Activated naive CD4-positive, alpha-beta T cell treated with anti-CD3 and anti-CD28 coated beads, Interleukin-2, amount 50 U/mL, for 24 hours (primary cell): ENCODE measurements around the gene HMCN1.

Source experiments
- H3K27ac Mint-ChIP-seq: one replicate; pipeline ENCODE4 v1.8.0; 2021; ENCODE audit warnings: mild to moderate bottlenecking, mixed read lengths
- H3K27me3 Mint-ChIP-seq: one replicate; pipeline ENCODE4 v1.8.0; 2021; ENCODE audit warnings: mixed read lengths
- H3K36me3 Mint-ChIP-seq: one replicate; pipeline ENCODE4 v1.8.0; 2021; ENCODE audit warnings: mixed read lengths
- H3K4me1 Mint-ChIP-seq: one replicate; pipeline ENCODE4 v1.8.0; 2021; ENCODE audit warnings: mixed read lengths
- H3K4me3 Mint-ChIP-seq: one replicate; pipeline ENCODE4 v1.8.0; 2021; ENCODE audit warnings: mild to moderate bottlenecking, mixed read lengths
- H3K9me3 Mint-ChIP-seq: one replicate; pipeline ENCODE4 v1.8.0; 2021; ENCODE audit warnings: mixed read lengths

HMCN1 gene

GRCh38 chr1:186055846-186056245, 321.7 kb downstream of the HMCN1 start:
- Mint-ChIP-seq H3K27me3 (no peaks in the 10 kb centered on the region), H3K36me3 (no peaks in the 10 kb centered on the region), H3K4me3 (no peak overlapping the region), H3K27ac (no peak overlapping the region), H3K4me1 (no peaks in the 10 kb centered on the region), H3K9me3 (no peaks in the 10 kb centered on the region)

DNA sequence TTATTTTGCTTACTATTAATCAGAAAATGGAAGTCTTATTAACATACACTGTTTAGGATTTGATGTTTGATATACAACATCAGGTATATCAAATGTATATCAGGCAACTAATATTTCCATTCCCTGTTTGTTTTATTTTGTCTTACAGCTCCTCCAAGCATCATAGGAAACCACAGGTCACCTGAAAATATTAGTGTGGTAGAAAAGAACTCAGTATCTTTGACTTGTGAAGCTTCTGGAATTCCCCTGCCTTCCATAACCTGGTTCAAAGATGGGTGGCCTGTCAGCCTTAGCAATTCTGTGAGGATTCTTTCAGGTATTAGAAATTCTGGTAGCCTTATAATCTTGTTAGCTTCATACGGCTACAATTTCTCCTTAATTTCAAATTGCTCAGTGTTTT, 322.9 kb downstream of the HMCN1 start:
- no peaks in the 10 kb centered on the region for H3K36me3 Mint-ChIP-seq
- H3K27ac Mint-ChIP-seq = no peak overlapping the region
- H3K4me3 Mint-ChIP-seq = no peak overlapping the region
- no peaks in the 10 kb centered on the region for H3K4me1 Mint-ChIP-seq
- H3K9me3 Mint-ChIP-seq = no peaks in the 10 kb centered on the region
- H3K27me3 Mint-ChIP-seq = no peaks in the 10 kb centered on the region

DNA sequence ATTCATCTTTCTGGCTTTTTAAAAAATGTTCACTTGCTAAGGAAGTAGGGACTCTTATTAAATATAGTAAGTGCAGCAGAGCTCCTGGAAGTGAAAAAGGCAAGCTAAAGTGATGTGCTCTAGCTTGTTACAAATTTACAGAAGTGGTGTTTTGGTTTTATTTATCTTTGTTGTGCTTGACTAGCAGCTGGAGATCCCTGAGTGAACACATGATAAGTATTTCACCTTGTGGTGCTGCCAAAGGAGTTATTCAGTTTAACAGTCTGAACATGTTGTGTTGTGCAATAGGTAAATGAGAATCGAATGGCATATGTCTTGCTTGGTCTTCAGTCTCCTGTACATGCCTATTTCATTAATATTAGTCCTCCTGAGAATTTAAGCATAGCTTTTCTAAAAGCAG, 325.1 kb downstream of the HMCN1 start:
- Mint-ChIP-seq H3K36me3 (no peaks in the 10 kb centered on the region), H3K27ac (no peak overlapping the region), H3K4me1 (no peaks in the 10 kb centered on the region), H3K9me3 (no peaks in the 10 kb centered on the region), H3K4me3 (no peak overlapping the region), H3K27me3 (peaks cover 1% of the 10 kb centered on the region)

- no peak overlapping the region for H3K4me3 Mint-ChIP-seq
- no peak overlapping the region for H3K27ac Mint-ChIP-seq
- no peaks in the 10 kb centered on the region for H3K9me3 Mint-ChIP-seq
- H3K4me1 Mint-ChIP-seq = no peaks in the 10 kb centered on the region
- peaks cover 1% of the 10 kb centered on the region for H3K27me3 Mint-ChIP-seq
- no peaks in the 10 kb centered on the region for H3K36me3 Mint-ChIP-seq
Measured at GRCh38 chr1:186059752-186060151, 325.6 kb downstream of the HMCN1 start.

GRCh38 chr1:186060226-186060625, 326.0 kb downstream of the HMCN1 start:
- Mint-ChIP-seq H3K4me1 (no peaks in the 10 kb centered on the region), H3K4me3 (no peak overlapping the region), H3K36me3 (no peaks in the 10 kb centered on the region), H3K27ac (no peak overlapping the region), H3K27me3 (peaks cover 1% of the 10 kb centered on the region), H3K9me3 (no peaks in the 10 kb centered on the region)

- H3K4me1 Mint-ChIP-seq = no peaks in the 10 kb centered on the region
- peaks cover 1% of the 10 kb centered on the region for H3K27me3 Mint-ChIP-seq
- no peaks in the 10 kb centered on the region for H3K36me3 Mint-ChIP-seq
- H3K27ac Mint-ChIP-seq = no peak overlapping the region
- H3K4me3 Mint-ChIP-seq = no peak overlapping the region
- H3K9me3 Mint-ChIP-seq = no peaks in the 10 kb centered on the region
Measured at GRCh38 chr1:186063091-186063657, 329.0 kb downstream of the HMCN1 start.

DNA sequence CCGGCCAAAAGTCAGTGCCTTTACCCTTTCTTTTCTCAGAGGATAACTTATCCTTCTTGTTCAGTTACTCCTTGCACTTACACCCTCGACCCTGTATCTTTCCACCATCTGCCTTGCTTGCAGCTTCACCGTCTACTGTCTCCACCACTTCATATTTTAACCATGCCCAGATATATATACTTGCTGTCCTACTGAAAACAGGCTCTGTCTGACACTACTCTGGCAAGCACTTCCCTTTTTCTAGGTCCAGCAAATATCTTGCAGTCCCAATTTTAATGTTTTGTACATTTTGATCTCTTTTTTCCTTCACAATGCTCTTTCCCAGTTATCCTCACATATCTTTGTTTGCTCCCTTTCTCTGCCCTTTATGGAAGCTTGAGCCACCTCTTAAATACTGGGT, 332.2 kb downstream of the HMCN1 start:
- H3K4me3 Mint-ChIP-seq = no peak overlapping the region
- no peaks in the 10 kb centered on the region for H3K4me1 Mint-ChIP-seq
- H3K27me3 Mint-ChIP-seq = peaks cover 3% of the 10 kb centered on the region
- H3K9me3 Mint-ChIP-seq = no peaks in the 10 kb centered on the region
- H3K27ac Mint-ChIP-seq = no peak overlapping the region
- no peaks in the 10 kb centered on the region for H3K36me3 Mint-ChIP-seq

DNA sequence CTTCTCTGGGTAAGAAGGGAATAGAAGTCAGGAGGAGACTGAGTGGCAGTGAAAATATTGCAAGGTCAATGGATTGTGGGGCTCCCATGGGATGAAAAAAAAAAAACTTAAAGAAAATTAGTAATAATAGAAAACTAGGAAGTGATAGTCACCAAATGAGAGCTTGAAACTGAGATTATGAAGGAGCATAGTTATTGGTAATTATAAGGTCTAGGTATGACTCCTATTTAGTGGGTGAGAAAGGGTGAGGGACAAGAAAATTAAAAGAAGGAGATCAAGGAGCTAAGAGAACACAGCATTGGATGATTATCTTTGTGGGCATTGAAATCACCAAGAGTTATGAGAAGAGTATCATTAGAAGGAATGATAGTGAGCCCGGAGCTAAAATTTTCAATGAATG, 339.5 kb downstream of the HMCN1 start:
- Mint-ChIP-seq H3K36me3 (no peaks in the 10 kb centered on the region), H3K4me1 (no peaks in the 10 kb centered on the region), H3K27me3 (peaks cover 3% of the 10 kb centered on the region), H3K4me3 (no peak overlapping the region), H3K27ac (no peak overlapping the region), H3K9me3 (no peaks in the 10 kb centered on the region)

- Mint-ChIP-seq H3K4me1 (no peaks in the 10 kb centered on the region), H3K27ac (no peak overlapping the region), H3K4me3 (no peak overlapping the region), H3K9me3 (no peaks in the 10 kb centered on the region), H3K36me3 (no peaks in the 10 kb centered on the region), H3K27me3 (peaks cover 3% of the 10 kb centered on the region)
Measured at GRCh38 chr1:186076006-186076405, 341.8 kb downstream of the HMCN1 start.

- no peaks in the 10 kb centered on the region for H3K4me1 Mint-ChIP-seq
Measured at GRCh38 chr1:186078245-186078644, 344.1 kb downstream of the HMCN1 start.

GRCh38 chr1:186079084-186079684, 345.0 kb downstream of the HMCN1 start:
- Mint-ChIP-seq H3K4me3 (no peak overlapping the region), H3K9me3 (no peaks in the 10 kb centered on the region), H3K4me1 (no peaks in the 10 kb centered on the region), H3K27me3 (peaks cover 3% of the 10 kb centered on the region), H3K27ac (no peak overlapping the region), H3K36me3 (no peaks in the 10 kb centered on the region)

More at GRCh38 chr1:186078245-186078644, 344.1 kb downstream of the HMCN1 start:
- Mint-ChIP-seq H3K27ac (no peak overlapping the region), H3K36me3 (no peaks in the 10 kb centered on the region), H3K27me3 (peaks cover 3% of the 10 kb centered on the region), H3K4me3 (no peak overlapping the region), H3K9me3 (no peaks in the 10 kb centered on the region)

DNA sequence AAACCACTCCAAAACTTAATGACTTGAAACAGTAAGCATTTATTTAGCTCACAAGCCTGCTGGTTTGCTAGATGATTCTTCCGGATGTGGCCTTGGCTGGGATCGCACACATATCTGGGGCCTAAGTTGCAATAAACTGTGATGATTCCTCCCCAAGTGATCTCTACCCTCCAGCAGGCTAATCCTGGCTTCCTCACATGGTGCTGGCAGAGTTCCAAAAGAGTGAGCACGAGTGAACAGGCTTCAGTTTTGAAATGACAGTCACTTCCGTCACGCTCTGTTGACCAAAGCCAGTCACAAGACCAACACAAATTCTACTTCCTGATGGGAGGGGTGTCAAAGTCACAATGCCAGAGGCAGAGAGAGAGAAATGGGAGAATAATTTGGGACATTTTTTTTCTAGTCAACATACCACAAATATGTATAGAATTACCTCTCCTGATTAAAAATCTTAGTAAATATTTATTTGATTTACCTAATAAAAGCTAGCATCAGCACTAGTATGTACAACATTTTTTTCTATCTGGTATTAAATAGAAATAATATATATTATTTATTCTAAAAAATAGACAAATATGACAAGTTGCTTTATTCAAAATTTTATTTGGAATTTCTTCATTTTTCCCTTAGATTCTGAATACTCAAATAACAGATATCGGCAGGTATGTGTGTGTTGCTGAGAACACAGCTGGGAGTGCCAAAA, 348.2 kb downstream of the HMCN1 start:
- H3K27ac Mint-ChIP-seq = no peak overlapping the region
- no peak overlapping the region for H3K4me3 Mint-ChIP-seq
- peaks cover 2% of the 10 kb centered on the region for H3K27me3 Mint-ChIP-seq

GRCh38 chr1:186086583-186086982, 352.4 kb downstream of the HMCN1 start:
- Mint-ChIP-seq H3K4me3 (no peak overlapping the region), H3K27me3 (peaks cover 3% of the 10 kb centered on the region), H3K36me3 (no peaks in the 10 kb centered on the region), H3K27ac (no peak overlapping the region), H3K4me1 (no peaks in the 10 kb centered on the region), H3K9me3 (no peaks in the 10 kb centered on the region)

More for the DNA sequence above, 348.2 kb downstream of the HMCN1 start:
- no peaks in the 10 kb centered on the region for H3K9me3 Mint-ChIP-seq
- no peaks in the 10 kb centered on the region for H3K4me1 Mint-ChIP-seq
- H3K36me3 Mint-ChIP-seq = no peaks in the 10 kb centered on the region

GRCh38 chr1:186089940-186090339, 355.7 kb downstream of the HMCN1 start:
- no peaks in the 10 kb centered on the region for H3K4me1 Mint-ChIP-seq
- no peaks in the 10 kb centered on the region for H3K36me3 Mint-ChIP-seq
- H3K9me3 Mint-ChIP-seq = no peaks in the 10 kb centered on the region
- no peak overlapping the region for H3K4me3 Mint-ChIP-seq
- peaks cover 3% of the 10 kb centered on the region for H3K27me3 Mint-ChIP-seq
- H3K27ac Mint-ChIP-seq = no peak overlapping the region

DNA sequence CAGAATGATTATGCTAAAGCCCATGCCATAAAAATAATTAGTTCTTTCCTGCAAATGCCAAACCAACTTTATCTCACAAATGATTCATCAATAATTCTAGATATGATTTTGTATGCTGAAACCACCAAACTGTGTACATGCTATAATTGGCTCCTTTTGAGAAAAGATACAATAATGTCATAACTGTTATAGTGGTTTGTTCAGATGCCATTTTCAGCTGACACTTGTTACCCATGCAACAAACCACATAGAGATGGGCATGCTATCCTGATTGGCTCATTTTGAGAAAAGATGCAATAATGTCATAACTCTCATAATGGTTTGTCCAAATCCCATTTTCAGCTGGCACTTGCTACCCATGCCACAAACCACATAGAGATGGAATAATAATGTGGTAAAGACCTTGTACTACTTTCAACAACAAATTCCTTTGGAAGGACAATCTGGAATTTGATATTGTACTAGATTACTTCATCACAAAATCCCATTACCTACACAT, 357.1 kb downstream of the HMCN1 start:
- Mint-ChIP-seq H3K27ac (no peak overlapping the region), H3K4me3 (no peak overlapping the region), H3K36me3 (no peaks in the 10 kb centered on the region), H3K27me3 (peaks cover 4% of the 10 kb centered on the region), H3K9me3 (no peaks in the 10 kb centered on the region), H3K4me1 (no peaks in the 10 kb centered on the region)

GRCh38 chr1:186093437-186093836, 359.2 kb downstream of the HMCN1 start:
- Mint-ChIP-seq H3K36me3 (no peaks in the 10 kb centered on the region), H3K4me1 (no peaks in the 10 kb centered on the region), H3K27me3 (peaks cover 8% of the 10 kb centered on the region), H3K4me3 (no peak overlapping the region), H3K9me3 (no peaks in the 10 kb centered on the region), H3K27ac (no peak overlapping the region)
